SJSA1 (cell line): ENCODE results near the gene ENPP1. TPM values are rescaled to one million over a fixed set of nuclear protein-coding genes. Genes with fewer than 3 reads are reported as not detected.
A peak's percentile ranks its signal among the peaks of the same experiment; 100 is the strongest.

Experiments
- DNase-seq, 2 experiments: peaks; one replicate each; pipeline ENCODE4 v3.0.0-alpha.2; 2015 to 2020; ENCODE audit warnings: low spot score in 2 of 2, low read depth in 1 of 2
- H3K27ac ChIP-seq: fragments of 250-450 bp; sonication (Bioruptor Pico); 2 replicates; pipeline ENCODE4 v1.5.1; 2020; ENCODE audit warnings: mild to moderate bottlenecking, moderate library complexity
- H3K27me3 ChIP-seq: fragments of 250-450 bp; sonication (Bioruptor Pico); replicated peaks from 2 replicates; pipeline ENCODE4 v1.5.1; 2020; ENCODE audit warnings: mild to moderate bottlenecking, moderate library complexity
- H3K36me3 ChIP-seq: fragments of 250-450 bp; sonication (Bioruptor Pico); 2 replicates; pipeline ENCODE4 v1.5.1; 2020; ENCODE audit warnings: mild to moderate bottlenecking
- H3K4me1 ChIP-seq: fragments of 250-450 bp; sonication (Bioruptor Pico); replicated peaks from 2 replicates; pipeline ENCODE4 v1.6.1; 2021; ENCODE audit warnings: mild to moderate bottlenecking
- H3K4me3 ChIP-seq: fragments of 250-450 bp; sonication (Bioruptor Pico); 2 replicates; pipeline ENCODE4 v1.5.1; 2020; ENCODE audit warnings: mild to moderate bottlenecking
- H3K9me3 ChIP-seq: fragments of 250-450 bp; sonication (Bioruptor Pico); replicated peaks from 2 replicates; pipeline ENCODE4 v1.5.1; 2020; ENCODE audit warnings: mild to moderate bottlenecking
- total RNA-seq: library from RNA; depleted of rRNA; stranded (reverse); fragments of >200 nt; shearing (Covaris generic); gene quantifications from 2 replicates; pipeline ENCODE4 v1.2.3, GENCODE V29; 2014

ENPP1 gene
- total RNA-seq, 1 experiment from 2014 or later: 24.5 TPM

DNA sequence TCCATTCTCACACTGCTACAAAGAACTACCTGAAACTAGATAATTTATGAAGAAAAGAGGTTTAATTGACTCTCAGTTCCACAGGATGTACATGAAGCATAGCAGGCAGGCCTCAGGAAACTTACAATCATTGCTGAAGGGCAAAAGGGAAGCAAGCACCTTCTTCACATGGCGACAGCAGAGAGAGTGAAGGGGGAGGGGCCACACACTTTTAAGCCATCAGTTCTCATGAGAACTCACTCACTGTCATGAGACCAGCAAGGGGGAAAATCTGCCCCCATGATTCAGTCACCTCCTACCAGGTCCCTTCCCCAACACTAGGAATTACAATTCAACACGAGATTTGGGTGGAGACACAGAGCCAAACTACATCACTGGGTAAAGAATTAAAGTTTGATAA lies 12.5 kb upstream of the ENPP1 start:
- no peak overlapping the region for H3K27ac ChIP-seq
- H3K36me3 ChIP-seq: no peaks in the 10 kb centered on the region
- DNase-seq: no peak
- H3K4me1 ChIP-seq: no peaks in the 10 kb centered on the region
- H3K9me3 ChIP-seq: no peaks in the 10 kb centered on the region
- no peak overlapping the region for H3K4me3 ChIP-seq
- no peaks in the 10 kb centered on the region for H3K27me3 ChIP-seq

DNA sequence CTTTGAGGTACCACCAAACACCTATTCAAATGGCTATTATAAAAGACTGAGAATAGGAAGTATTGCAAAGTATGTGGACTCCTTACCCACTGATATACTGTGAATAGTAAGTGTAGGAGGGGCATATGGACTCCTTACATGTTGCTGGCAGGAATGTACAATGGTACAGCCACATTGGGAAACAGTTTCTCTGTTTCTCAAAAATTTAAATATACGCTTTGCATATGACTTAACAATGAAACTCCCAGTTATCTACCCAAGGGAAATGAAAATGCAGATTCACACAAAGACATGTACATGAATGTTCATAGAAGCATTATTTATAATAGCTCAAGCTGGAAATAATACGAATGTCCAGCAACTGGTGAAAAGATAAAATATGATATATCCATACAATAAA lies 5.5 kb upstream of the ENPP1 start:
- Histone ChIP-seq H3K27me3 (no peaks in the 10 kb centered on the region), H3K4me3 (no peak overlapping the region), H3K4me1 (peaks cover 6% of the 10 kb centered on the region), H3K27ac (no peak overlapping the region), H3K36me3 (no peaks in the 10 kb centered on the region), H3K9me3 (no peaks in the 10 kb centered on the region)
- DNase-seq: no peak

DNA sequence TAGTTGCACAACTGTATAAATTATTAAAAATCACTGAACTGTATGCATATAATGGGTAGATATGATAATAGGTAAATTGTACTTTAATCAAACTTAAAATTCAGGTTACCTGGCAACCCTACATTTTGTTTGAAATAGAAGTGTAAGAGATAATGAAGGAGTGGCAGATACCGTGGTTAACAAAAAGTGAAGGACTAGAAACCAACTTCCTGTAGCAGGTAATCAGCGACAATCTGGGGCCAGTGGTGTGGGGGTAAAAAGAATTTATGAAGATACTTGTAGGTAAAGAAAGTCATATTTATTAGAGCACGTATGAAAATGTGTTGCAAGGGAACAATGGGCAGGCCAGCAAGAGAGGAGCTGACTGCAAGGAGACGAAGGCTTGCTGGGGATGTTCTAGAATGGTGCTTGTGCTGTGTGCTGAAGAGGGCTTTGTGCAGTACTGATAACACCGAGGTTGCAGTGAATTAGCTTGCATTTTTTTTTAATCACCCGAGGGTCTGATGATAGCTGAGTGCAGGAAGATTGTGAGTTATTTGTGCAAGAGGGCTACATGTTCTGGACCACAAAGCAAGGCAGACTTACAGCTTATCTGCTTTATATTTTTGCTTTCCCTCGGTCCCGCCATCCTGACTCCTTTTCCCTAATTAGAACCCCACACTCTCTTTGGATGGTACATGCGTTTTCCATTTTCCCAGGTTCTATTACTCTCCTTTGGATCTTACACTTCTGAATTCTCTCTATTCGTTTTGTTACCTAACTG lies 4.6 kb upstream of the ENPP1 start:
- Histone ChIP-seq H3K27ac (no peak overlapping the region), H3K9me3 (no peaks in the 10 kb centered on the region), H3K27me3 (no peaks in the 10 kb centered on the region), H3K4me3 (no peak overlapping the region), H3K36me3 (peaks cover 2% of the 10 kb centered on the region), H3K4me1 (peaks cover 8% of the 10 kb centered on the region)
- DNase-seq: no peak

DNA sequence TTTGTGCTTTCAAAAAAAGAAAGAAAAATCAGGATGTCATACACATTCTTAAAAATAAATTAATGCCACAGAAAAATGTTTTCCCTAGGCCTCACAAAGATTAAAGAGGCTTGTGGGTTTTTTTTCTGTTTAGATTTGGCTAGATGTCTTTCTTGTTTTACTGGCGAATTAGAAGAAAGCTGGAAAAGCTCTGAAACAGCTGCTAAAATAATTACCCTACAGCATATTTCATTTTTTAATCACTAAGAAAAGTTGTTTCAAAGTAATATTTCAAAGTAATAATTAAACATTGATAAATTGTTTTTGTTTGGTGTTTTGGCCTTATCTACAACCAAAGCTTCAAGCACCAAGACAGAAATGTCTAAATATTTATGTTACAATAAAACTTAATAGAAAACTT lies 3.7 kb upstream of the ENPP1 start:
- no peaks in the 10 kb centered on the region for H3K9me3 ChIP-seq
- H3K27ac ChIP-seq: no peak overlapping the region
- no peak overlapping the region for H3K4me3 ChIP-seq
- H3K36me3 ChIP-seq: peaks cover 3% of the 10 kb centered on the region
- no peak for DNase-seq
- no peaks in the 10 kb centered on the region for H3K27me3 ChIP-seq
- H3K4me1 ChIP-seq: peaks cover 16% of the 10 kb centered on the region

DNA sequence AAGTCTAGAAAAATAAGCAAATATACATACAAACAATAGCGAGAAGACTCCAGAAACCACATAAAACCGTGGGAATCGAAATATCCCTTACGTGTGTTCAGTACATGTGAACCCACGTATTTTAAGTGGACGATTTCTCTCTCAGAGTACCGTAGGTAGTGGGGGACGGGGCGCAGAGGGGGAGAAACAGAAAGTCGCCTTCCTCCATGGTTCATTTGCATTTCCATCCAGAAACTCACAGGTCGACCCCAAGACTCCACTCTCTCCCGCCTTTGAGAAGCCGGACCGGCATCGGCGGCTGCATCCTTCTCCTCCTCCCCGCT lies 538 bp upstream of the ENPP1 start:
- peak overlapping the region; percentile 11 for H3K27ac ChIP-seq
- no peaks in the 10 kb centered on the region for H3K27me3 ChIP-seq
- H3K9me3 ChIP-seq: no peaks in the 10 kb centered on the region
- H3K4me1 ChIP-seq: peaks cover 16% of the 10 kb centered on the region
- no peak for DNase-seq
- H3K4me3 ChIP-seq: peak overlapping the region; percentile 90
- peaks cover 3% of the 10 kb centered on the region for H3K36me3 ChIP-seq

DNA sequence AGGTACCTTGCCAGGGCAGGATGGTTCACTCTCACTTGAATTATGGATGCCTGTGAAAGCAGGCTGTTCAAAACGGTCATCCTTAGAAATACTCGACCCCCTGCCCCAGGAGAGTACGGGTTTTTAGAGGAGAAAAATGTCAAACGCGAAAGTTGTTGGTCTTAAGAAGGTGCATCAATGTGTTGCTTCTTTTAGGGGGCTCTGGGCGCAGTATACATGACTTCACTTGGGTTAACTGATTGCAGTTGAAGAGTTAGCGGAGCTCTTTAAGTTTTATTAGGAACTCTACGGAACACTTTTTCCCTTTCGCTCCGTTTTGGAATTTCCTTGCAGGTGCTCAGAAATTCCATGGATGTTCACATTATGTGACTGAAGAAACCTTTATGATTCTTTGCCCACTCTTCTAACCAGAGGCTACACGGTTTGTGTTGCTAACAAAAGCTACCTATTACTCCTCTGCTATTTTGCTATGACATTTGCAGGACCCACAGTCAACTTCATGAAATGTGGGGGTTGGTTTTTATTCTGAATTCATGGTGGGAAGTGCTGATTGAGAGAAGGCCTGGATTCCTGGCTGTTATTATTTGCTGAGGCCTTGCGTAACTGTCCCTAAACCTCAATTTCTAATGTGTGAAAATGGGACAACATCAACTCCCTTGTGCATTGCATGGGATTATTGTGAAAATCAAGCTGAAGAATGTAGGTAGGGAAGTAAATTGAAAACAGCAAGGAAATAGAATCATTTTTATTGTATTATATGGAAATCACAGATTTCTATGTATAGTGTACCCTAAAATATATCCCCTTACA lies 845 bp downstream of the ENPP1 start:
- H3K36me3 ChIP-seq: peaks cover 3% of the 10 kb centered on the region
- DNase-seq: no peak

DNA sequence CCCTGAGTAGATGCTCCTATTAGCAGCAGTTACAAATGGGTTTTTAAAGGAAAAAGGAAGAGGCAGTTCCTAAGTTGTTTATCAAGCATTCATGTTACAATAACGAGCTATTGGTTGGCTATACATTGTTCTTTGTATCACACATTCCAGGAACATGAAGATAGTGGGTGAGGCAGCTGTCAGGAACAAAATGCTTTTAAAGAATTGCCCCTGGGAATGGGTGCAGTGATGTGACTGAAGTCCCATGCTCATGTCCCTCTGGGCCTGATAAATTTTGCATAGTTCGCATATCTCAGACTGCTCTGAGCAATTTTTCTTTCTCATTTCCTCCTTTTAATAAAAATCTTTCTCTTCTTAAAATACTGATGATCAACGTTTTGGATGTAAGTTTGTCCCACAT lies 3.7 kb downstream of the ENPP1 start:
- Histone ChIP-seq H3K27ac (no peak overlapping the region), H3K4me3 (no peak overlapping the region), H3K27me3 (no peaks in the 10 kb centered on the region), H3K4me1 (peaks cover 19% of the 10 kb centered on the region), H3K36me3 (peaks cover 3% of the 10 kb centered on the region), H3K9me3 (no peaks in the 10 kb centered on the region)
- no peak for DNase-seq

More for the DNA sequence above, 845 bp downstream of the ENPP1 start:
- Histone ChIP-seq H3K27me3 (no peaks in the 10 kb centered on the region), H3K4me3 (peak overlapping the region; percentile 90), H3K9me3 (no peaks in the 10 kb centered on the region), H3K27ac (peak overlapping the region; percentile 48; the same call in 1 of the 2 replicates), H3K4me1 (peaks cover 16% of the 10 kb centered on the region)

DNA sequence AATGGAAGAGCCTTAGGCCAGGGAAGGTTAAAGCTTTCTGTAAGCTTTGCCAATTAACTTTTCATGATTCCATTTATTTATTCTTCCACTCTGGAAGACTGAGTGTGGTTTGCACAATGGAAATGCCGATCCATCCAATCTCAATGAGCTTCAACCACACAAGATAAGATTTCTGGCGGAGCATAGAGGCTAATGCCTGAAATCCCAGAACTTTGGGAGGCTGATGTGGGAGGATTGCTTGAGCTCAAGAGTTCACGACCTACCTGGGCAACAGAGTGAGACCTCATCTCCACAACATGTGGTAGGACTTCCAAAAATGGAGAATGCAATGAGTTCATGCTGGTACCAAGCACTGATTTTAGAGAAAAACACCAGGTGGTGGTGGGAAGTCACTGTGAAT lies 6.2 kb downstream of the ENPP1 start:
- Histone ChIP-seq H3K9me3 (no peaks in the 10 kb centered on the region), H3K4me1 (peaks cover 4% of the 10 kb centered on the region; the same call in 1 of the 2 replicates), H3K27me3 (no peaks in the 10 kb centered on the region), H3K4me3 (no peak overlapping the region), H3K27ac (no peak overlapping the region), H3K36me3 (no peaks in the 10 kb centered on the region)
- no peak for DNase-seq

DNA sequence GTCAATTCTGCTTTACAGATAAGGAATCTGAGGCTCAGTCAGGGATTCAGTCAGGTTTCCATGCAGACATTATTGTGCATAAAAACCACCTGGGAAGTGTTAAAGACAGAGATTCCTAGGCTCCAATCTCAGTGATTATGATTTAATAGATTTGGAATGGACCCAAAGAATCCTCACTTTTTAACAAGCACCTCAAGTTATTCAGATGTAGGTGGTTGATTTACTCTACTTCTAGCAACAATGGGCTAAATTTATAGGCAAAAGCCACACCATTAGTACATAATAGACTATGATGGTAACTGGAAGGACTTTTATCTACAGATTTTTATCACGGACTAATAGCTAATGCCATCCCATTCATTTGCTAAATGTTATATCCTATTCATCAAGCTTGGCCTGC lies 9.0 kb downstream of the ENPP1 start:
- Histone ChIP-seq H3K27ac (no peak overlapping the region), H3K9me3 (no peaks in the 10 kb centered on the region), H3K4me1 (peaks cover 4% of the 10 kb centered on the region; the same call in 1 of the 2 replicates), H3K27me3 (no peaks in the 10 kb centered on the region), H3K4me3 (no peak overlapping the region), H3K36me3 (no peaks in the 10 kb centered on the region)
- DNase-seq: no peak

DNA sequence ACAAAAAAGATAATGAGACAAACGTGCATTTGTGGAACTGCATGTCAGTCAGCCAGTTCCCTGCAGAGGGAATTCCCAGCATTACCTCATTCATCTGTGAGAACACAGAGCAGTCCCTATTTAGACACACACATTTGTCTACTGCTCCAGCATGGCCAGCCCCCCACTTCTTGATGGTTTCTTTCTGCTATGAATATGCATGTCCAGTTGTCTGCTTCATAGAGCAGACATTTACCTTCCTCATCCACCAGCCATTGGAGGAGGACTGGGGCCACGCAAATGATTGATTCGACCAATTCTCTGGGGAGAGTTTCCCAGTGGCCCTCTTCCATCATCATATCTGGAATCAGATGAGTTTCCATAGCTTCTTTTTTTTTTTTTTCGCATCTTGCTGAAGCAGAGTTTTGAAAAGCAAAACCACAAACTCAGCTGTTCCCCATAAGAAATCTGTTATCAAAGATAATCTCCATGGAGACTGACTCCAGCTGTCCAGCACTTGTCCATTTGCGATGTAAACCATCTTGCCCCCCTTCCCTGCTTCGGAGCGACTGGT lies 11.8 kb downstream of the ENPP1 start:
- H3K9me3 ChIP-seq: no peaks in the 10 kb centered on the region
- no peak for DNase-seq
- H3K4me1 ChIP-seq: peaks cover 7% of the 10 kb centered on the region
- H3K36me3 ChIP-seq: no peaks in the 10 kb centered on the region
- no peaks in the 10 kb centered on the region for H3K27me3 ChIP-seq
- no peak overlapping the region for H3K27ac ChIP-seq
- H3K4me3 ChIP-seq: no peak overlapping the region

DNA sequence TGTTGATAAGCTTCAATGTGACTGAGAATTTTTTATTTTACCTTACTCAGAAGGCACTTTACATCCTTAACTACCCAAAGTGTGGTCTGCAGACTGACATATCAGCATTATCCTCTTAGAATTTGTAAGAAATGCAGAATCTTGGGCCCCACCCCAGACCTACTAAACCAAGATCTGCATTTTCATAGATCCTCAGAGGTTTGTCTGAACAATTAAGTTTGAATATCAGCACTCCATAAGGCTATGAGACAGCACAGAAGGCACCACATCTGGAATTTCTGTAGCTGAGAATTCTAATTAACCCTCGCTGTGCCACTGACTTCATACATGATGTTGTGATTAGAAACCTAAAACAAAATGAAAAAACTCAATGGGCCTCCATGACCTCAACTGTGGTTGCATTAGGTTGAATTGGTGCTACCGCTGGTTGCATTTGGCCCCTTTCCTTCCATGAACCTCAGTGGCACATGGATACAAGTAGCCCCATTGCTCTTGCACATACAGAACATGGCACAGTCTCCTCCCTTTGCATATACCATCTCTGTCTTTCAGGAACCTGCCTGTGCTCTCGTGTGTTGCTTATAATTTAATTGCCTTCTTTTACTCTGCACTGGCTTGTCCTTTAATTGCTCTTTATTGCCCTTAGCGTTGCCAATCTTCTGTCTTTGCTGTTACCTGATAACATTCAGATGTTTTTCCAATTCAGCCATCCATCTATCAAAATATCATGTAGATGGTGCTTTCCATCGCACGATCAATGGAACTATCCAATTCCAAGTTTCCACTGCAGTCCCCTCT lies 13.4 kb downstream of the ENPP1 start:
- no peak overlapping the region for H3K27ac ChIP-seq
- H3K36me3 ChIP-seq: no peaks in the 10 kb centered on the region
- no peak for DNase-seq
- H3K4me1 ChIP-seq: peaks cover 3% of the 10 kb centered on the region
- H3K9me3 ChIP-seq: no peaks in the 10 kb centered on the region
- no peaks in the 10 kb centered on the region for H3K27me3 ChIP-seq
- H3K4me3 ChIP-seq: no peak overlapping the region

DNA sequence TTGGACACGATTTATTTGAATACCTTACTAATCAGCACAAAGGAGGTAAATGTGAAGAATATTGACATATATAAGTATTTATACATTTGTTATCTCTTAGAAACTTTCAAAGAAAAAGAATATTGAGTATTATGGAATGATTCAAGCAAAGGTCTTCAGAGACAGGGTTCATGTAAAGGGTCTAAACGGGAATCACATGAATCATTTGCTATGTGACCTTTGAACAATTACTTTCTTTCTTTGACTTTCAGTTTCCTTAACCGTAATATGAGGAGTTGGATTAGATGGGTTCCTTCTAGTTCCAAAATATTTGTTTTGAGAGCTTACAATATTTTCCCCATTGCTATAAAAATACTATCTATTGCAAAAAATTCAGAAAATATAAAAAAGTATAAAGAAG lies 14.3 kb downstream of the ENPP1 start:
- Histone ChIP-seq H3K9me3 (no peaks in the 10 kb centered on the region), H3K27me3 (no peaks in the 10 kb centered on the region), H3K4me3 (no peak overlapping the region), H3K36me3 (no peaks in the 10 kb centered on the region), H3K27ac (no peak overlapping the region), H3K4me1 (peaks cover 3% of the 10 kb centered on the region; the same call in 1 of the 2 replicates)
- DNase-seq: no peak

DNA sequence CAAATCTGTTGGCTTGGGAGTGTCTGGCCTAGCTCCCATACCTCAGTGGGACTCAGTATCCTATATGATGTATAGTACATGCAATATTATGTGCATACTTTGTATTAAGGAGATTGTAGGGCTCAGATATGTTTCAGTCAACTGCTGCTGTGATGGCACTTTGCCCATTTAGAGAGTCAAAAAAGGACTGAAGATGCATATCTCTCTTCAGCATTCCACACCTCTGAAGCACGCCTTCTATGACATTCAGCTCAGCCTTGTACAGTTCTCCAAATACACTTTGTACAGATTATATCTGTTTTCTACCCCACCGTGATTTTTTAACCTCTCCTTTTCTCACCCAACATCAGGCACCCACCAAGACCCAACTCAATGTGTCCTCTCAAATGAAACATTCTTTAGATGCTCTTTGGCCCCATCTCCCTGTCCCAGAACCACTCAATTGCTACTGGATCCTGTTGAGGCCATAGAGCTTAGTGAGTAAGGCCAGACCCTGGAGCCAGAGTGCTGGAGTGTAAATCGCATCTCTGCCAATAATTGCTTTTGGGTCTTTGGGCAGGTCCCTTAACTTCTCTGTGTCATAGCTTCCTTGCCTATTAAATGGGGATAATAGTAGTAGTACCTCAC lies 15.6 kb downstream of the ENPP1 start:
- no peak overlapping the region for H3K27ac ChIP-seq
- no peaks in the 10 kb centered on the region; the same call in 1 of the 2 replicates for H3K36me3 ChIP-seq
- DNase-seq: no peak
- H3K4me1 ChIP-seq: peaks cover 3% of the 10 kb centered on the region; the same call in 1 of the 2 replicates
- no peaks in the 10 kb centered on the region for H3K27me3 ChIP-seq
- no peak overlapping the region for H3K4me3 ChIP-seq
- no peaks in the 10 kb centered on the region for H3K9me3 ChIP-seq
